SK-N-SH (cell line): ENCODE results near the gene RELB. TPM values are rescaled to one million over a fixed set of nuclear protein-coding genes. Genes with fewer than 3 reads are reported as not detected.

Source experiments
- CTCF ChIA-PET: fragments of 300-600, 350-600 bp; formaldehyde crosslinking; extraction: SDS; loops from one replicate; lab custom pipeline; 2021; lab: Yijun Ruan, JAX
- POLR2A ChIA-PET: fragments of 350-600 bp; sonication (Branson Sonifier 250); formaldehyde crosslinking; extraction: SDS; loops from one replicate; lab custom pipeline; 2020; ENCODE audit warnings: antibody characterized with exemption, inconsistent platforms; lab: Yijun Ruan, JAX
- DNase-seq: peaks from one replicate; pipeline ENCODE4 v3.0.0; 2012
- H2AFZ ChIP-seq: fragments of 200-600 bp; sonication (generic); 2 replicates; pipeline ENCODE4 v1.8.1; 2016; ENCODE audit warnings: antibody characterized with exemption, mild to moderate bottlenecking, low read depth
- H3F3A ChIP-seq: fragments of 200-600 bp; sonication (generic); replicated peaks from 2 replicates; pipeline ENCODE3; 2016; ENCODE audit warnings: antibody characterized with exemption, mild to moderate bottlenecking; ENCODE audit not compliant: insufficient read depth
- H3K27ac ChIP-seq, 2 experiments: fragments of 200-500 bp in 1 of 2; fragments of 200-600 bp in 1 of 2; sonication (Bioruptor generic) in 1 of 2; sonication (generic), shearing (Covaris generic) in 1 of 2; 2 replicates each; pipeline versions ENCODE4 v1.5.1 to v1.6.1; 2014 to 2016; ENCODE audit warnings: low read depth in 2 of 2, inconsistent platforms in 1 of 2, low read length in 1 of 2, mild to moderate bottlenecking in 1 of 2, mixed read lengths in 1 of 2
- H3K27me3 ChIP-seq: fragments of 200-600 bp; sonication (generic), shearing (Covaris generic); 2 replicates; pipeline ENCODE4 v1.6.1; 2016; ENCODE audit warnings: mixed run types; ENCODE audit not compliant: insufficient read depth
- H3K36me3 ChIP-seq, 2 experiments: fragments of 200-500 bp in 1 of 2; fragments of 200-600 bp in 1 of 2; sonication (Bioruptor generic) in 1 of 2; sonication (generic) in 1 of 2; replicated peaks in 1 of 2; 2 replicates each; pipeline versions ENCODE3 to v1.5.1; 2014 to 2016; ENCODE audit warnings: low read length in 1 of 2, mild to moderate bottlenecking in 1 of 2; ENCODE audit not compliant: insufficient read depth in 2 of 2, control insufficient read depth in 1 of 2
- H3K4me1 ChIP-seq, 2 experiments: fragments of 200-500 bp in 1 of 2; fragments of 200-600 bp in 1 of 2; sonication (Bioruptor generic) in 1 of 2; sonication (generic), shearing (Covaris generic) in 1 of 2; 2 replicates each; pipeline versions ENCODE4 v1.5.1 to v1.6.1; 2014 to 2016; ENCODE audit warnings: low read depth in 1 of 2, low read length in 1 of 2, mixed run types in 1 of 2; ENCODE audit not compliant: insufficient read depth in 2 of 2, control insufficient read depth in 1 of 2
- H3K4me2 ChIP-seq: fragments of 200-600 bp; sonication (generic), shearing (Covaris generic); 2 replicates; pipeline ENCODE4 v1.6.1; 2017; ENCODE audit warnings: mixed run types
- H3K4me3 ChIP-seq, 2 experiments: fragments of 200-500 bp in 1 of 2; fragments of 200-600 bp in 1 of 2; sonication (Bioruptor generic) in 1 of 2; sonication (generic), shearing (Covaris generic) in 1 of 2; 2 replicates each; pipeline versions ENCODE4 v1.5.1 to v1.8.1; 2014 to 2016; ENCODE audit warnings: low read depth in 2 of 2, inconsistent platforms in 1 of 2, low read length in 1 of 2, mild to moderate bottlenecking in 1 of 2, mixed read lengths in 1 of 2, moderate library complexity in 1 of 2
- H3K79me2 ChIP-seq: fragments of 200-600 bp; sonication (generic); 2 replicates; pipeline ENCODE4 v1.8.1; 2017; ENCODE audit warnings: mild to moderate bottlenecking; ENCODE audit not compliant: insufficient read depth
- H3K9ac ChIP-seq: fragments of 200-600 bp; sonication (generic); 2 replicates; pipeline ENCODE4 v1.6.1; 2017; ENCODE audit warnings: mixed run types
- H3K9me2 ChIP-seq: fragments of 200-600 bp; sonication (generic); 2 replicates; pipeline ENCODE4 v1.6.1; 2017; ENCODE audit warnings: mixed run types
- H3K9me3 ChIP-seq: fragments of 200-600 bp; sonication (generic); 2 replicates; pipeline ENCODE4 v1.6.1; 2017; ENCODE audit warnings: mixed run types, mild to moderate bottlenecking, moderate library complexity
- H4K20me1 ChIP-seq: fragments of 200-600 bp; sonication (generic); 2 replicates; pipeline ENCODE4 v1.6.1; 2017; ENCODE audit warnings: mild to moderate bottlenecking, mixed run types; ENCODE audit not compliant: insufficient read depth
- CHD2 ChIP-seq: fragments of 150-350 bp; IDR thresholded peaks from 2 replicates; pipeline ENCODE4 v1.6.1; 2018; ENCODE audit warnings: low read length; ENCODE audit not compliant: partially characterized antibody
- EZH2phosphoT487 ChIP-seq: fragments of 200-600 bp; sonication (generic); IDR thresholded peaks from 2 replicates; pipeline ENCODE4 v1.6.1; 2017; ENCODE audit warnings: low read depth, mixed run types, mild to moderate bottlenecking, antibody characterized with exemption, moderate library complexity, borderline replicate concordance
- GABPA ChIP-seq: IDR thresholded peaks from 2 replicates; pipeline ENCODE4 v1.4.0; 2012; ENCODE audit warnings: low read depth, mild to moderate bottlenecking
- GATA2 ChIP-seq: sonication (generic); formaldehyde crosslinking; IDR thresholded peaks from 2 replicates; pipeline ENCODE4 v1.5.0; 2020; ENCODE audit warnings: mild to moderate bottlenecking, missing genetic modification reagents
- JUND ChIP-seq: IDR thresholded peaks from 2 replicates; pipeline ENCODE4 v1.4.0; 2012
- MXI1 ChIP-seq: IDR thresholded peaks from 2 replicates; pipeline ENCODE4 v1.6.1; 2012; ENCODE audit warnings: mild to moderate bottlenecking, low read depth, low read length, improper control_type of control experiment
- POLR2AphosphoS5 ChIP-seq: IDR thresholded peaks from 2 replicates; pipeline ENCODE4 v1.6.1; 2012; ENCODE audit warnings: low read depth, low read length
- RXRA ChIP-seq: IDR thresholded peaks from 2 replicates; pipeline ENCODE4 v1.4.0; 2012; ENCODE audit warnings: low read depth, mild to moderate bottlenecking, borderline replicate concordance
- SIN3A ChIP-seq: IDR thresholded peaks from 2 replicates; pipeline ENCODE4 v1.6.1; 2012; ENCODE audit warnings: low read depth, mild to moderate bottlenecking, low read length, moderate library complexity, borderline replicate concordance
- SMC3 ChIP-seq: IDR thresholded peaks from 2 replicates; pipeline ENCODE4 v1.6.1; 2012; ENCODE audit warnings: low read depth, low read length, improper control_type of control experiment
- TAF1 ChIP-seq: IDR thresholded peaks from 2 replicates; pipeline ENCODE4 v1.6.1; 2012; ENCODE audit warnings: low read depth, mild to moderate bottlenecking, low read length, moderate library complexity, borderline replicate concordance
- TCF12 ChIP-seq: IDR thresholded peaks from 2 replicates; pipeline ENCODE4 v1.4.0; 2012
- WGBS: methylation state at CpG from one replicate; pipeline ENCODE4 v1.1.6; 2017; ENCODE audit warnings: low lambda C conversion rate; 5-methylcytosine and 5-hydroxymethylcytosine counted together
- polyA plus RNA-seq, 3 experiments: library from polyadenylated mRNA; depleted of rRNA; stranded (reverse); fragments of >200 nt; gene quantifications; 2 replicates each; pipeline ENCODE4 v1.2.3, GENCODE V29; 2012
- TF ChIP-seq, protein P1 (sequence below): IDR thresholded peaks from 2 replicates; pipeline ENCODE4 v1.4.0; 2012; ENCODE audit warnings: low read depth, borderline replicate concordance
- TF ChIP-seq, protein P2 (sequence below): fragments of 200-600 bp; sonication (generic); IDR thresholded peaks from 2 replicates; pipeline ENCODE4 v1.6.1; 2017; ENCODE audit warnings: antibody characterized with exemption, mild to moderate bottlenecking, moderate library complexity
- TF ChIP-seq, protein P3 (sequence below): IDR thresholded peaks from 2 replicates; pipeline ENCODE4; 2012
- TF ChIP-seq, protein P4 (sequence below): IDR thresholded peaks from 2 replicates; pipeline ENCODE4 v1.6.1; 2012; ENCODE audit warnings: mild to moderate bottlenecking, low read depth, low read length, moderate library complexity
- TF ChIP-seq, protein P5 (sequence below): IDR thresholded peaks from 2 replicates; pipeline ENCODE4 v1.4.0; 2012; ENCODE audit warnings: low read depth

The RELB gene
- polyA plus RNA-seq, 1 of the 3 experiments (the other 2 are of a cell fraction) = 12.6 TPM

DNA sequence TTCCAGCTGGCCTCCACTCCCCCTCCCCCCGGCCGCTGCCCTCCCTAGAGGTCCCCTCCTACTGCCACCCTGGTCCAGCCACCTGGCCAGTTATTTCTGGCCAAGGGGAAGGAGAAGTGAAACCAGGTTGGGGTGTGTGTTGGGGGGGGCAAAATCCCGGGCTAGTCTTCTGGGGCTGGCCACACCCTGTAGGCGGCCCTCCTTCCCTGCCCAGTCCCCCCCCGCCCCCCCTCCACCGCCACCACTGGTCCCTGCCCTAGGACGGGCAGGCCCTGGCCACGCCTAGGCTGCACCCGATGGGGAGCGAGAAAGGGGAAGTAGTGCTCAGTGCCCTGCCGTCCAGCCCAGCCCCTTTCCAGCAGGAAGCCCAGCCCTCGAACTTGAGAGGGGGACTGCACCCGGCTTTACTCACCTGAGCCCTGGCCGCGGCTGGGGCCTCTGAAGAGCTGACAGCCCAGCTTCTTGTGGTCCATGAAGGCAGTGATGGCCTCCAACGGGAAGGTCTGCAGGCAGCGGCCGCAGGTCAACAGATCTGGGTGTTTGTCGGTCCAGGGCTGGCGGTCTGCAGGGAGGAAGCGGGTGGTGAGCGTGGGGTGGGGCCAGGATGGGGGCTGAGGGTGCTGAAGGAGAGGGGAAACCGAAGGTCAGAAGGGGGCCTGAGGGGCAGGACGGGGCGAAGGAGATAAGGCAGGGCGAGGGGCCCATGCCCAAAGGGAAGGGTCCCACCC is 74.2 kb downstream of the RELB start:
- Histone ChIP-seq H3K4me1 (peaks cover 0 to 9% of the 10 kb centered on the region in 2 experiments; a peak in 1 of 4 replicates), H3K9me3 (no peaks in the 10 kb centered on the region), H2AFZ (no peak overlapping the region), H3K4me2 (no peak overlapping the region), H3F3A (peaks cover 8% of the 10 kb centered on the region), H3K36me3 (peaks cover 0 to 12% of the 10 kb centered on the region in 2 experiments), H3K9ac (no peak overlapping the region), H4K20me1 (no peaks in the 10 kb centered on the region), H3K9me2 (no peaks in the 10 kb centered on the region), H3K27me3 (no peaks in the 10 kb centered on the region), H3K4me3 (no peak overlapping the region), H3K79me2 (peaks cover 14% of the 10 kb centered on the region), H3K27ac (no peak overlapping the region)
- no peak for DNase-seq
- POLR2A ChIA-PET = no interaction called here
- TF ChIP-seq TAF1 (no peak), GABPA (no peak), CHD2 (no peak), JUND (no peak), EZH2phosphoT487 (no peak), POLR2AphosphoS5 (no peak), MXI1 (no peak), SMC3 (no peak), RXRA (no peak), GATA2 (CRISPR knock-in tag) (no peak), TCF12 (no peak), SIN3A (no peak)
- TF ChIP-seq, protein P1, sequence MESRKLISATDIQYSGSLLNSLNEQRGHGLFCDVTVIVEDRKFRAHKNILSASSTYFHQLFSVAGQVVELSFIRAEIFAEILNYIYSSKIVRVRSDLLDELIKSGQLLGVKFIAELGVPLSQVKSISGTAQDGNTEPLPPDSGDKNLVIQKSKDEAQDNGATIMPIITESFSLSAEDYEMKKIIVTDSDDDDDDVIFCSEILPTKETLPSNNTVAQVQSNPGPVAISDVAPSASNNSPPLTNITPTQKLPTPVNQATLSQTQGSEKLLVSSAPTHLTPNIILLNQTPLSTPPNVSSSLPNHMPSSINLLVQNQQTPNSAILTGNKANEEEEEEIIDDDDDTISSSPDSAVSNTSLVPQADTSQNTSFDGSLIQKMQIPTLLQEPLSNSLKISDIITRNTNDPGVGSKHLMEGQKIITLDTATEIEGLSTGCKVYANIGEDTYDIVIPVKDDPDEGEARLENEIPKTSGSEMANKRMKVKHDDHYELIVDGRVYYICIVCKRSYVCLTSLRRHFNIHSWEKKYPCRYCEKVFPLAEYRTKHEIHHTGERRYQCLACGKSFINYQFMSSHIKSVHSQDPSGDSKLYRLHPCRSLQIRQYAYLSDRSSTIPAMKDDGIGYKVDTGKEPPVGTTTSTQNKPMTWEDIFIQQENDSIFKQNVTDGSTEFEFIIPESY = no peak
- TF ChIP-seq, protein P2, sequence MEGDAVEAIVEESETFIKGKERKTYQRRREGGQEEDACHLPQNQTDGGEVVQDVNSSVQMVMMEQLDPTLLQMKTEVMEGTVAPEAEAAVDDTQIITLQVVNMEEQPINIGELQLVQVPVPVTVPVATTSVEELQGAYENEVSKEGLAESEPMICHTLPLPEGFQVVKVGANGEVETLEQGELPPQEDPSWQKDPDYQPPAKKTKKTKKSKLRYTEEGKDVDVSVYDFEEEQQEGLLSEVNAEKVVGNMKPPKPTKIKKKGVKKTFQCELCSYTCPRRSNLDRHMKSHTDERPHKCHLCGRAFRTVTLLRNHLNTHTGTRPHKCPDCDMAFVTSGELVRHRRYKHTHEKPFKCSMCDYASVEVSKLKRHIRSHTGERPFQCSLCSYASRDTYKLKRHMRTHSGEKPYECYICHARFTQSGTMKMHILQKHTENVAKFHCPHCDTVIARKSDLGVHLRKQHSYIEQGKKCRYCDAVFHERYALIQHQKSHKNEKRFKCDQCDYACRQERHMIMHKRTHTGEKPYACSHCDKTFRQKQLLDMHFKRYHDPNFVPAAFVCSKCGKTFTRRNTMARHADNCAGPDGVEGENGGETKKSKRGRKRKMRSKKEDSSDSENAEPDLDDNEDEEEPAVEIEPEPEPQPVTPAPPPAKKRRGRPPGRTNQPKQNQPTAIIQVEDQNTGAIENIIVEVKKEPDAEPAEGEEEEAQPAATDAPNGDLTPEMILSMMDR = no peak
- TF ChIP-seq, protein P3, sequence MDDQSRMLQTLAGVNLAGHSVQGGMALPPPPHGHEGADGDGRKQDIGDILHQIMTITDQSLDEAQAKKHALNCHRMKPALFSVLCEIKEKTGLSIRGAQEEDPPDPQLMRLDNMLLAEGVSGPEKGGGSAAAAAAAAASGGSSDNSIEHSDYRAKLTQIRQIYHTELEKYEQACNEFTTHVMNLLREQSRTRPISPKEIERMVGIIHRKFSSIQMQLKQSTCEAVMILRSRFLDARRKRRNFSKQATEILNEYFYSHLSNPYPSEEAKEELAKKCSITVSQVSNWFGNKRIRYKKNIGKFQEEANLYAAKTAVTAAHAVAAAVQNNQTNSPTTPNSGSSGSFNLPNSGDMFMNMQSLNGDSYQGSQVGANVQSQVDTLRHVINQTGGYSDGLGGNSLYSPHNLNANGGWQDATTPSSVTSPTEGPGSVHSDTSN = no peak
- TF ChIP-seq, protein P4, sequence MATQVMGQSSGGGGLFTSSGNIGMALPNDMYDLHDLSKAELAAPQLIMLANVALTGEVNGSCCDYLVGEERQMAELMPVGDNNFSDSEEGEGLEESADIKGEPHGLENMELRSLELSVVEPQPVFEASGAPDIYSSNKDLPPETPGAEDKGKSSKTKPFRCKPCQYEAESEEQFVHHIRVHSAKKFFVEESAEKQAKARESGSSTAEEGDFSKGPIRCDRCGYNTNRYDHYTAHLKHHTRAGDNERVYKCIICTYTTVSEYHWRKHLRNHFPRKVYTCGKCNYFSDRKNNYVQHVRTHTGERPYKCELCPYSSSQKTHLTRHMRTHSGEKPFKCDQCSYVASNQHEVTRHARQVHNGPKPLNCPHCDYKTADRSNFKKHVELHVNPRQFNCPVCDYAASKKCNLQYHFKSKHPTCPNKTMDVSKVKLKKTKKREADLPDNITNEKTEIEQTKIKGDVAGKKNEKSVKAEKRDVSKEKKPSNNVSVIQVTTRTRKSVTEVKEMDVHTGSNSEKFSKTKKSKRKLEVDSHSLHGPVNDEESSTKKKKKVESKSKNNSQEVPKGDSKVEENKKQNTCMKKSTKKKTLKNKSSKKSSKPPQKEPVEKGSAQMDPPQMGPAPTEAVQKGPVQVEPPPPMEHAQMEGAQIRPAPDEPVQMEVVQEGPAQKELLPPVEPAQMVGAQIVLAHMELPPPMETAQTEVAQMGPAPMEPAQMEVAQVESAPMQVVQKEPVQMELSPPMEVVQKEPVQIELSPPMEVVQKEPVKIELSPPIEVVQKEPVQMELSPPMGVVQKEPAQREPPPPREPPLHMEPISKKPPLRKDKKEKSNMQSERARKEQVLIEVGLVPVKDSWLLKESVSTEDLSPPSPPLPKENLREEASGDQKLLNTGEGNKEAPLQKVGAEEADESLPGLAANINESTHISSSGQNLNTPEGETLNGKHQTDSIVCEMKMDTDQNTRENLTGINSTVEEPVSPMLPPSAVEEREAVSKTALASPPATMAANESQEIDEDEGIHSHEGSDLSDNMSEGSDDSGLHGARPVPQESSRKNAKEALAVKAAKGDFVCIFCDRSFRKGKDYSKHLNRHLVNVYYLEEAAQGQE = no peak
- TF ChIP-seq, protein P5, sequence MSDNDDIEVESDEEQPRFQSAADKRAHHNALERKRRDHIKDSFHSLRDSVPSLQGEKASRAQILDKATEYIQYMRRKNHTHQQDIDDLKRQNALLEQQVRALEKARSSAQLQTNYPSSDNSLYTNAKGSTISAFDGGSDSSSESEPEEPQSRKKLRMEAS = no peak
- CTCF ChIA-PET = interaction anchor here (0.9 kb wide), 1 partner anchor 16 kb away, joined by 3 read pairs; no protein-coding TSS in a partner anchor
- WGBS = 83% methylated on average over 16 of the region's 26 CpGs
